ENCODE measurements around the gene DDX60.
"Not testable (repeated sequence)": the region's sequence is repeated elsewhere in the genome, so short reads cannot be mapped to it uniquely, and the experiment has no call there.

DDX60 gene

GRCh38 chr4:168293386-168293975 lies 25.1 kb downstream of the DDX60 start:
- TF ChIP-seq PKNOX1 (IDR thresholded peaks at IDR 0.05): no peak
- no peak for TF ChIP-seq L3MBTL2 (conservative IDR thresholded peaks at IDR 0.05)
- no peak for TF ChIP-seq FOXM1 (IDR thresholded peaks at IDR 0.05; ENCODE audit: borderline replicate concordance)
- no peak for TF ChIP-seq FOXK2 (IDR thresholded peaks at IDR 0.05)
- no peak for TF ChIP-seq FOXA1 (IDR thresholded peaks at IDR 0.05)
- no peak for TF ChIP-seq CTBP1 (IDR thresholded peaks at IDR 0.05; ENCODE audit: borderline replicate concordance)
- TF ChIP-seq LEF1 (IDR thresholded peaks at IDR 0.05; ENCODE audit: borderline replicate concordance): no peak
- TF ChIP-seq SP1 (IDR thresholded peaks at IDR 0.05): no peak
- TF ChIP-seq HDGF (IDR thresholded peaks at IDR 0.05; ENCODE audit: borderline replicate concordance): no peak
- no peak for TF ChIP-seq ARNT (IDR thresholded peaks at IDR 0.05)
- no peak for TF ChIP-seq SUZ12 (IDR thresholded peaks at IDR 0.05)
- TF ChIP-seq ELF4 (IDR thresholded peaks at IDR 0.05): no peak
- TF ChIP-seq NFRKB (IDR thresholded peaks at IDR 0.05): no peak
- no peak for TF ChIP-seq BHLHE40 (IDR thresholded peaks at IDR 0.05; ENCODE audit: borderline replicate concordance)
- no peak for TF ChIP-seq ZNF384 (IDR thresholded peaks at IDR 0.05)
- no peak for TF ChIP-seq TARDBP (IDR thresholded peaks at IDR 0.05)
- ChIA-PET POLR2A (no interaction called here), CTCF (no interaction called here)
- no peak for DNase-seq (ENCODE audit: extremely low spot score)

GRCh38 chr4:168291242-168291641 lies 27.3 kb downstream of the DDX60 start:
- DNase-seq (ENCODE audit: extremely low spot score): no peak
- POLR2A ChIA-PET: no interaction called here
- TF ChIP-seq FOXA1 (IDR thresholded peaks at IDR 0.05) (no peak), HDGF (IDR thresholded peaks at IDR 0.05; ENCODE audit: borderline replicate concordance) (no peak), LEF1 (IDR thresholded peaks at IDR 0.05; ENCODE audit: borderline replicate concordance) (no peak), SP1 (IDR thresholded peaks at IDR 0.05) (no peak), NFRKB (IDR thresholded peaks at IDR 0.05) (no peak), TARDBP (IDR thresholded peaks at IDR 0.05) (no peak), CTBP1 (IDR thresholded peaks at IDR 0.05; ENCODE audit: borderline replicate concordance) (no peak), FOXM1 (IDR thresholded peaks at IDR 0.05; ENCODE audit: borderline replicate concordance) (no peak), ARNT (IDR thresholded peaks at IDR 0.05) (no peak), PKNOX1 (IDR thresholded peaks at IDR 0.05) (no peak), ZNF384 (IDR thresholded peaks at IDR 0.05) (no peak), L3MBTL2 (conservative IDR thresholded peaks at IDR 0.05) (no peak), SUZ12 (IDR thresholded peaks at IDR 0.05) (no peak), BHLHE40 (IDR thresholded peaks at IDR 0.05; ENCODE audit: borderline replicate concordance) (no peak), ELF4 (IDR thresholded peaks at IDR 0.05) (no peak), FOXK2 (IDR thresholded peaks at IDR 0.05) (no peak)
- CTCF ChIA-PET: no interaction called here

- POLR2A ChIA-PET; DNase-seq (ENCODE audit: extremely low spot score): not testable (repeated sequence)
These were observed 32.7 kb downstream of the DDX60 start for GRCh38 chr4:168285850-168286249.

GRCh38 chr4:168279556-168279955 lies 39.0 kb downstream of the DDX60 start:
- CTCF ChIA-PET: no interaction called here
- no peak for DNase-seq (ENCODE audit: extremely low spot score)
- no peak for TF ChIP-seq SUZ12 (IDR thresholded peaks at IDR 0.05)
- no peak for TF ChIP-seq L3MBTL2 (conservative IDR thresholded peaks at IDR 0.05)
- no peak for TF ChIP-seq HDGF (IDR thresholded peaks at IDR 0.05; ENCODE audit: borderline replicate concordance)
- no peak for TF ChIP-seq PKNOX1 (IDR thresholded peaks at IDR 0.05)
- no peak for TF ChIP-seq FOXK2 (IDR thresholded peaks at IDR 0.05)
- TF ChIP-seq NFRKB (IDR thresholded peaks at IDR 0.05): no peak
- POLR2A ChIA-PET: no interaction called here

More at GRCh38 chr4:168285850-168286249, 32.7 kb downstream of the DDX60 start:
- CTCF ChIA-PET: interaction anchor here (0.6 to 0.7 kb wide), 2 partner anchors 132 to 675 kb away, joined by 3 read pairs; no protein-coding TSS in a partner anchor

GRCh38 chr4:168275836-168276235 lies 42.7 kb downstream of the DDX60 start:
- TF ChIP-seq SP1 (IDR thresholded peaks at IDR 0.05) (no peak), FOXA1 (IDR thresholded peaks at IDR 0.05) (no peak), HDGF (IDR thresholded peaks at IDR 0.05; ENCODE audit: borderline replicate concordance) (no peak), FOXK2 (IDR thresholded peaks at IDR 0.05) (no peak), BHLHE40 (IDR thresholded peaks at IDR 0.05; ENCODE audit: borderline replicate concordance) (no peak), ARNT (IDR thresholded peaks at IDR 0.05) (no peak), ZNF384 (IDR thresholded peaks at IDR 0.05) (no peak), CTBP1 (IDR thresholded peaks at IDR 0.05; ENCODE audit: borderline replicate concordance) (no peak), PKNOX1 (IDR thresholded peaks at IDR 0.05) (no peak), NFRKB (IDR thresholded peaks at IDR 0.05) (no peak)
- ChIA-PET POLR2A (no interaction called here), CTCF (no interaction called here)
- DNase-seq (ENCODE audit: extremely low spot score): no peak

- ChIA-PET POLR2A (no interaction called here), CTCF (no interaction called here)
- TF ChIP-seq FOXA1 (IDR thresholded peaks at IDR 0.05) (no peak), CTBP1 (IDR thresholded peaks at IDR 0.05; ENCODE audit: borderline replicate concordance) (no peak), LEF1 (IDR thresholded peaks at IDR 0.05; ENCODE audit: borderline replicate concordance) (no peak), PKNOX1 (IDR thresholded peaks at IDR 0.05) (no peak), ELF4 (IDR thresholded peaks at IDR 0.05) (no peak), SUZ12 (IDR thresholded peaks at IDR 0.05) (no peak), SP1 (IDR thresholded peaks at IDR 0.05) (no peak), NFRKB (IDR thresholded peaks at IDR 0.05) (no peak), FOXM1 (IDR thresholded peaks at IDR 0.05; ENCODE audit: borderline replicate concordance) (no peak), ZNF384 (IDR thresholded peaks at IDR 0.05) (no peak), BHLHE40 (IDR thresholded peaks at IDR 0.05; ENCODE audit: borderline replicate concordance) (no peak), L3MBTL2 (conservative IDR thresholded peaks at IDR 0.05) (no peak), ARNT (IDR thresholded peaks at IDR 0.05) (no peak), TARDBP (IDR thresholded peaks at IDR 0.05) (no peak), HDGF (IDR thresholded peaks at IDR 0.05; ENCODE audit: borderline replicate concordance) (no peak)
- DNase-seq (ENCODE audit: extremely low spot score): no peak
These were observed 43.7 kb downstream of the DDX60 start for GRCh38 chr4:168274871-168275270.
